Osteocyte (in vitro differentiated cells): Measurements from ENCODE around the gene CTIF. TPM values are rescaled to one million over a fixed set of nuclear protein-coding genes. Genes with fewer than 3 reads are reported as not detected.

Experiments
- DNase-seq: peaks from one replicate; pipeline ENCODE4 v3.0.0; 2021; ENCODE audit warnings: mixed read lengths; ENCODE audit not compliant: unreplicated experiment; ENCODE audit errors: extremely low spot score
- H3K27ac Mint-ChIP-seq: one replicate; pipeline ENCODE4 v1.8.0; 2021; ENCODE audit warnings: mild to moderate bottlenecking, mixed read lengths; ENCODE audit not compliant: unreplicated experiment
- H3K27me3 Mint-ChIP-seq: one replicate; pipeline ENCODE4 v1.8.0; 2021; ENCODE audit warnings: mixed read lengths; ENCODE audit not compliant: unreplicated experiment
- H3K36me3 Mint-ChIP-seq: one replicate; pipeline ENCODE4 v1.8.0; 2021; ENCODE audit warnings: mixed read lengths; ENCODE audit not compliant: unreplicated experiment
- H3K4me1 Mint-ChIP-seq: one replicate; pipeline ENCODE4 v1.8.0; 2021; ENCODE audit warnings: mixed read lengths; ENCODE audit not compliant: unreplicated experiment
- H3K4me3 Mint-ChIP-seq: one replicate; pipeline ENCODE4 v1.8.0; 2021; ENCODE audit warnings: mild to moderate bottlenecking, moderate library complexity, mixed read lengths; ENCODE audit not compliant: unreplicated experiment
- H3K9me3 Mint-ChIP-seq: one replicate; pipeline ENCODE4 v1.8.0; 2021; ENCODE audit warnings: mixed read lengths; ENCODE audit not compliant: unreplicated experiment
- total RNA-seq: library from RNA; stranded (reverse); gene quantifications from 2 replicates; pipeline ENCODE4 v1.2.1, GENCODE V29; 2021
- TF ChIP-seq, protein P1 (sequence below): fragments of 200-600 bp; sonication (generic); IDR thresholded peaks from 2 replicates; pipeline ENCODE4 v1.5.0; 2021; ENCODE audit warnings: antibody characterized with exemption, mild to moderate bottlenecking, moderate library complexity

Gene CTIF
- total RNA-seq, 1 donor from 2014 or later = 172 TPM

DNA sequence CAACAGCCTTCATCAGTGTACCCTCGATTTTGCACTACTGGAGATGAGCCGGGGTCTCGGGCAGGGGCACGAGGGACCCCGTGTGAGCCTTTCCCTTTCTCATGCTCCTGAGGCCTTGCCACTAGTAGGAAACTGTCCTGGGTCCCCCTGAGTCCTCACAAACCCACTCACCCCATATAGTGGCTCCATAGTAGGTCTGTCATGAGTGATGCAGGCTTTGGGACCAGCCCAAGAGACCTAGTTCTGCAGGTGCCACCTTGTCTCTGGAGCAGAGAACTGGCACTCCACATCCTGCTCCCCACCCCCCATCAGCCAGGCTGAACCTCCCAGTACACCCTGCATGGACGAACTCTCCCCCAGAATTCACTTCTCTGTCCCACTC, 224.9 kb downstream of the CTIF start:
- peaks cover 18% of the 10 kb centered on the region for H3K4me1 Mint-ChIP-seq
- TF ChIP-seq, protein P1, sequence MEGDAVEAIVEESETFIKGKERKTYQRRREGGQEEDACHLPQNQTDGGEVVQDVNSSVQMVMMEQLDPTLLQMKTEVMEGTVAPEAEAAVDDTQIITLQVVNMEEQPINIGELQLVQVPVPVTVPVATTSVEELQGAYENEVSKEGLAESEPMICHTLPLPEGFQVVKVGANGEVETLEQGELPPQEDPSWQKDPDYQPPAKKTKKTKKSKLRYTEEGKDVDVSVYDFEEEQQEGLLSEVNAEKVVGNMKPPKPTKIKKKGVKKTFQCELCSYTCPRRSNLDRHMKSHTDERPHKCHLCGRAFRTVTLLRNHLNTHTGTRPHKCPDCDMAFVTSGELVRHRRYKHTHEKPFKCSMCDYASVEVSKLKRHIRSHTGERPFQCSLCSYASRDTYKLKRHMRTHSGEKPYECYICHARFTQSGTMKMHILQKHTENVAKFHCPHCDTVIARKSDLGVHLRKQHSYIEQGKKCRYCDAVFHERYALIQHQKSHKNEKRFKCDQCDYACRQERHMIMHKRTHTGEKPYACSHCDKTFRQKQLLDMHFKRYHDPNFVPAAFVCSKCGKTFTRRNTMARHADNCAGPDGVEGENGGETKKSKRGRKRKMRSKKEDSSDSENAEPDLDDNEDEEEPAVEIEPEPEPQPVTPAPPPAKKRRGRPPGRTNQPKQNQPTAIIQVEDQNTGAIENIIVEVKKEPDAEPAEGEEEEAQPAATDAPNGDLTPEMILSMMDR = no peak
- peaks cover 44% of the 10 kb centered on the region for H3K36me3 Mint-ChIP-seq
- no peaks in the 10 kb centered on the region for H3K9me3 Mint-ChIP-seq
- no peak overlapping the region for H3K4me3 Mint-ChIP-seq
- H3K27me3 Mint-ChIP-seq = no peaks in the 10 kb centered on the region
- no peak overlapping the region for H3K27ac Mint-ChIP-seq
- no peak for DNase-seq

DNA sequence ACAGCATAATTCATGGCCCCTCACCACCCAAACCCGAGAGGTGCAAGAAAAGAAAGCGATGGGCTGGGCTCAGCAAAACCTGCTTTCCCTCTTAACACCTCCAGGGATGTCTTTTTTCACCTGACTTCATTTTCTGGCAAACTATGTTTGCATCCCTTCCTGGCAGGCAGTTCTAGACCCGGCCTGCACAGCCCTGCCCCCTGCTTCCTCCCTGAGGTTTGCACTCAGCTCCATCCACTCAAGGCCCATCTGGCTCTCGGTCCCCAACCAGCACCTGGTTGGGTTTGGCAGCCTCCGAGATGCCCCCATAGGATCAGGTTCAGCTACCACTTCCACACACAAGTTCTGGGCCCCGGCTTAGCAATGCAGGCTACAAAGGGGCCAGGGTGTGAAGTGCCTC, 226.2 kb downstream of the CTIF start:
- Mint-ChIP-seq H3K9me3 (no peaks in the 10 kb centered on the region), H3K4me3 (no peak overlapping the region), H3K4me1 (peaks cover 18% of the 10 kb centered on the region), H3K27me3 (no peaks in the 10 kb centered on the region), H3K27ac (no peak overlapping the region), H3K36me3 (peaks cover 36% of the 10 kb centered on the region)
- TF ChIP-seq, protein P1 = no peak
- no peak for DNase-seq

DNA sequence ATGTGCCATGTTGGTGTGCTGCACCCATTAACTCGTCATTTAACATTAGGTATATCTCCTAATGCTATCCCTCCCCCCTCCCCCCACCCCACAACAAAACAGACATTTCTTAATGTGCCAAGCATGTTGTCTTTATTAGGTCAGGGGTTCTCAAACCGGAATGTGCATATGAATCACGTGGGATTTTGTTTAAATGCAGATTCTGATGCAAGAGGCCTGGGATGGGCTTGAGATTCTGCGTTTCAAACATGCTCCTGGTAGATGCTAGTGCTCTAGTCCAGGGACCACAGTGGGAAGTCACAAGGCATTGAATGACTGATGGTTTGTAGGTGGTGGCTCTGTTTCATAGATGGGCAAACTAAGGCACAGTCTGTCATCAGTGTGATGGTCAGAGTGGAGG, 227.2 kb downstream of the CTIF start:
- Mint-ChIP-seq H3K9me3 (no peaks in the 10 kb centered on the region), H3K27ac (no peak overlapping the region), H3K4me1 (peaks cover 18% of the 10 kb centered on the region), H3K36me3 (peaks cover 37% of the 10 kb centered on the region), H3K27me3 (no peaks in the 10 kb centered on the region), H3K4me3 (no peak overlapping the region)
- no peak for DNase-seq
- TF ChIP-seq, protein P1 = no peak

DNA sequence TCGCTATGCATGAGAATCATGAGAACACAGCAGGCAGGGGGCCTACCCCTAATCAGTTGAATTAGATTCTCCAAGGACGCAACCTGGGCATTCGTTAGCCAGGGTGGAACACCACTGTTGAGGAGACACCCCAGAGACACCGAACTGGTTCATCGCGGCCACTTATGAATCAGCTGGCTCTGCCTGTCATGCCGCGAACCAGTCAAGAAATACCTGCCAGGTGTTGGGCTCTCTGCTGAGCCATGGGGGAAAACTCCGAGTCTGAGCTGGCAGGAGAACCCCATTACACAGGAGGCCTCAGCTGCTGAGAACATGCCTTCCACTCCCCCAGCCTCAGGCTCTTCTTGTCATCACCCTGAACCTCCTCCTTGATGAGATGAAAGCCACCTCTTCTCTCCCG, 227.7 kb downstream of the CTIF start:
- H3K36me3 Mint-ChIP-seq = peaks cover 35% of the 10 kb centered on the region
- no peak overlapping the region for H3K4me3 Mint-ChIP-seq
- H3K9me3 Mint-ChIP-seq = no peaks in the 10 kb centered on the region
- H3K27ac Mint-ChIP-seq = peak overlapping the region; percentile 67
- no peak for DNase-seq
- peaks cover 18% of the 10 kb centered on the region for H3K4me1 Mint-ChIP-seq
- H3K27me3 Mint-ChIP-seq = no peaks in the 10 kb centered on the region
- TF ChIP-seq, protein P1 = no peak

DNA sequence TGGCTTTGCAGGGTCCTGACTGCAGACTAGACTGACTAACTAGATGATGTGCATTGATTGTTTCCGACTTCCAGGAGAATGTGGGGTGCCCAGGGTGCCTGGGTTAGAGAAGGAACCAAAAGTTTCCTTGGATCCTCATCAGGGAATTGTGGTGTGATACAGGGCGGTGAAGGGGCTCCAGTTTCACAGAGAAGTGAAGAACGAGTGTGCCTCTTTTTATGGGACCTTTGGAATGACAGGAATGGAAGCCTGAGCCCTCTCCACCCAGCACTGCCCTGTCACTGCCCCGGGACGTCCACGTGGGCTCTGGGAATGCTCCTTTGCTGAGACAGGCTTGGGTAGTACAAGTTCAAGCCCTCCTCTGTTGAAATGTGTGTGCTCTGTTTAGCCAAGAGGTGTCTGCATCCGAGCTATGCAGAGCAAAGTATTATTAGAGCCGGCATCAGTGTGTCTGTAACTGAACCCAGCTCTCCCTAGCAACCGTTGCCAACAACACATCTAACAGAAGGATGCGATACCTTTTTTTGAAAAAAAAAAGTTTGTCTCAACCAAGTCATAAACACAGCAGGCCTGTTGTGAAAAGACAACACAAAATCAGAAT, 228.4 kb downstream of the CTIF start:
- Mint-ChIP-seq H3K36me3 (peaks cover 35% of the 10 kb centered on the region), H3K4me1 (peaks cover 18% of the 10 kb centered on the region), H3K27me3 (no peaks in the 10 kb centered on the region), H3K9me3 (no peaks in the 10 kb centered on the region), H3K4me3 (no peak overlapping the region), H3K27ac (peak overlapping the region; percentile 67)
- TF ChIP-seq, protein P1 = no peak
- no peak for DNase-seq
